ENCODE results near the gene CTBP2.

DNA sequence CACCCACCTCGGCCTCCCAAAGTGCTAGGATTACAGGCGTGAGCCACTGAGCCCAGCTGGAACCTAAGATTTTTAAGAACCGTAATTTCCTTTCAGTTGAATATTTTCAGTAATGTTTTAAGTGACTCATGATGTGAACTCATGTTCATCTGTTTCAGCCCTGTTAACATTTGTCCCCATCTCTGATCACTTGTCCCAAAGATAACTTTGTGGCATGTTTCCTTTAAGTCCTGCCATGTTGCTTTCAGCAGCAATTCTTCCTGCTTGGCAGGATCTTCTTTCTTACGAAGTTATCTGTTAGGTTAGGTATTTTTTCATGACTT, 199.2 kb downstream of the CTBP2 start:
- no peak for TF ChIP-seq POLR2A (IDR thresholded peaks at IDR 0.05)
- no peak for TF ChIP-seq CTCF (IDR thresholded peaks at IDR 0.05)
- TF ChIP-seq EP300 (IDR thresholded peaks at IDR 0.05) = no peak
- no peak for TF ChIP-seq POLR2AphosphoS5 (IDR thresholded peaks at IDR 0.05)

Data from gastroesophageal sphincter (tissue), 3 donors.